Medulla oblongata (tissue), 1 donor: ENCODE results near the gene ENTPD8.

Experiments
- DNase-seq: peaks from one replicate; pipeline ENCODE4 v3.0.0-alpha.2; 2015; ENCODE audit errors: extremely low spot score

ENTPD8 gene, protein sequence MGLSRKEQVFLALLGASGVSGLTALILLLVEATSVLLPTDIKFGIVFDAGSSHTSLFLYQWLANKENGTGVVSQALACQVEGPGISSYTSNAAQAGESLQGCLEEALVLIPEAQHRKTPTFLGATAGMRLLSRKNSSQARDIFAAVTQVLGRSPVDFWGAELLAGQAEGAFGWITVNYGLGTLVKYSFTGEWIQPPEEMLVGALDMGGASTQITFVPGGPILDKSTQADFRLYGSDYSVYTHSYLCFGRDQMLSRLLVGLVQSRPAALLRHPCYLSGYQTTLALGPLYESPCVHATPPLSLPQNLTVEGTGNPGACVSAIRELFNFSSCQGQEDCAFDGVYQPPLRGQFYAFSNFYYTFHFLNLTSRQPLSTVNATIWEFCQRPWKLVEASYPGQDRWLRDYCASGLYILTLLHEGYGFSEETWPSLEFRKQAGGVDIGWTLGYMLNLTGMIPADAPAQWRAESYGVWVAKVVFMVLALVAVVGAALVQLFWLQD

DNA sequence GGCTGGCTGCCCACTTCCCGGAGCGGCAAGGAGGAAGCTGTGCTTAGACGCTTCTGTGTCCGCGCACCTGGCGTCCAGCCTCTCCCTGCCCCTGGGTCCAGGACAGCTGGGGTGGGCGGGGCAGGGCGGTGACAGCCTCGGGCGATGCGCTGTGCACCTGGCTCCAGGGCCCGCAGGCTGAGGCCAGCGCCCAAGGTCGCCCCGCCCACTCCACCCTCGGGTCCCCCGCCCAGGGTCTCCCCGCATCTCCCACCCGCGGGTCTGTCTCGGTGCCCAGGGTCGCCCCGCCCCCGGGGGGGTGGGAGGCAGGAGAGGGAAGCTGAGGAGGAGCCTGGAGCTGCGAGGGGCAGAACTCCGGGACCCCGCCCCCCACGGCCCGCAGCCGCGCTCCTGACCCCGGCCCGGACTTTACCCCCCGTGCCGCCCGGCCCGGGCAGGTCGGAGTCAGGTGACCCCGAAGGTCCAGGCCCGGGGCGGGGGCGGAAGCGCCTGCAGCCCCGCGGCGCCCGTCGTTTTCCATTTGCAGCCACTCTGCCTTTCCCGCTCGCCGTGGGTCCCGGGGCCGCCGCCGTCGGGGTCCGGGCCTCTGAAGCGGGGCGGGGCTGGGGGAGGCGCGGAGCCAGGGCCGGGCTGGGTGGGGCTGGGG, at the start of gene ENTPD8:
TSS of gene ENTPD8 (minus strand) at position 69 of the 646 bp plus-strand sequence. CDS start 3,072 bp downstream, outside the sequence.
- DNase-seq = no peak

DNA sequence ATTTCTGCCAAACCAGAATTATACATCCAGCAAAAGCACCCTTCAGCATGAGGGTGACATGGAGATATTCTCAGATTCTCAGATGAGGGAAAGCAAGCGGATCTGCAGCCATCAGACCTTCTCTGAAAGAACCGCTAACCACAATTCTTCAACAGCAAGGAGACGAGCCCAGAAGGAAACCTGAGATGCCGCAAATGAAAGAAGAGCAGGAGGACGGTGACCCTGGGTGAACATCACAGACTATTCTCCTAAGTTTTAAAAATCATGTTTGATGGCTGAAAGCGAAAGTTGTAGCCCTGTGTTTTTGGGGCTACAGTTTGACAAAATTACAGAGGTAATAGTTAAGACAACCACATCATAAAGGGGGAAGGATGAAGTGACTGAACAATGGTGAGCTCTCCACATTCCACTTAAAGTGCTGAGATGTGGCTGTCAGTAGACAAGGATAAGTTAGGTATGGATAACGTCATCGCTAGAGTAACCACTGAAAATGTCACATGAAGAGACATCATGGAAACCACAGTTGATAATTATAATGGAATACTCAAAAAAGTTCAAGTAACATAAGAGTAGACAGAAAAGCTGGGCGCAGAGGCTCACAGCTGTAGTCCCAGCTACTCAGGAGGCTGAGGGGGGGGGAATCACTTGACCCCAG, 49.5 kb upstream of the ENTPD8 start:
- no peak for DNase-seq

- no peak for DNase-seq
Observed at GRCh38 chr9:137488906-137489305, 47.7 kb upstream of the ENTPD8 start.

DNA sequence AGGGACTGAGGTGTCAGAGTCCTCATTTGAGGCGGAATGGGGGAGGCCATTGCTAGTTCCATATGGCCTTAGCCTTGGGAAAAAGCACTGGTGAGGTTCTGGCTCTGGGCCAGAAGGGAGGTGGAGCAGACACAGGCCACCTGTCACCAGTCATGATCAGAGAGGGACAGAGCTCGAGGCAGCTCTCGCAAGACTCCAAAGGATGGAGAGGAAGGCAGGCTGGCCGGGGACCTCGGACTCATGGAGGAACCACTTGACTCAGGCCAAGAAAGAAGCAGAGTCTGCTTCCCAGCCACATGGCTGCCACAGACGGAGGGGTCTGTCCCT, 47.1 kb upstream of the ENTPD8 start:
- no peak for DNase-seq

- no peak for DNase-seq
Observed at GRCh38 chr9:137487454-137488326, 46.5 kb upstream of the ENTPD8 start.

GRCh38 chr9:137486545-137487453, 45.6 kb upstream of the ENTPD8 start:
- DNase-seq = no peak

DNA sequence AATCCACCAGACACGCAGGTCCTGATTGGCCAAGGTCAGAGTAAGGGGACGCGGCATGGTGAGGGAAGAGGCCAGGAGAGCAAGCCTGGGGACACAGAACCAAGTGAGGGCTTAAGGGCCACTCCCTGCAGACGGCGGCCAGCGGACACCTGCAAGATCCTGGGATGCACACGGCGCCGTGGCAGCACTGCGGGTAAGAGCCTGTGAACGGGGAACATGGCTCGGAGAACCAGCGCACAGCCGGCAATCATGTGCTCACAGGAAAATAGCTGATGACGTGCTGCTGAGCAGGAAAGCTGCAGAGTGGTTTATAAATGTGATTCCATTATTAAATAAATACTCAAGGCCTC, 45.0 kb upstream of the ENTPD8 start:
- DNase-seq = no peak

DNA sequence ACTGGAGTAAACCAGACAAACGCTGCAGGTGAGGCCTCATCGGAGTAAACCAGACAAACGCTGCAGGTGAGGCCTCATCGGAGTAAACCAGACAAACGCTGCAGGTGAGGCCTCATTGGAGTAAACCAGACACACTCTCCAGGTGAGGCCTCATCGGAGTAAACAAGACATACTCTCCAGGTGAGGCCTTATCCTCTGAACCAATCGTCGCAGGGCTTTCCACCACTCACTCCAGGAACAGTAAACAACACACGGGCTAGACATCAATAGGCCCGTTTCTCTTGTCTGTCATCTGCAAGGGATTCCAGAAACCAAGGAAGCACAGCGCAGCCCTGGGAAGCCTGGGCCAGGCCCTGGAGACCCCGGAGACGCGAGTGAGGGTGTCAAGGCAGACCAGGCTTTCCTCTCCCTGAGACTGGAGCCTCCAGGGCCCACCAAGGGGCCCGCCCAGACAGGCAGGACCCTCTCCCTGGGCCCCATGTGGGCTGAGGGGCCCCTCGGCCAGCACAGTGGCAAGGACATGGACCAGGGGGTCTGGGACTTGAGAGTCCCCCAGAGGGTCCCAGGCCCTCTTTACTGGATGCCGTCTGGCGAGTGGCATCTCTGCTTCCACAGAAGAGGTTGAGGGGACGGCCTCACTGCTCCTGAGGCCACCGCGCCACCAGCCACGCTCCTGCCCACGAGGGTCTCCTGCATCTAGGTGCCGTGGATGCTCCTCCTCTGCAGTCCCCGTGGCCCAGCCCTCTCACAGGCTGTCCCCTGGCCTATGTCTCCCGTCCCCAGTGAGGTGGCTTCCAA, 44.4 kb upstream of the ENTPD8 start:
- no peak for DNase-seq

DNA sequence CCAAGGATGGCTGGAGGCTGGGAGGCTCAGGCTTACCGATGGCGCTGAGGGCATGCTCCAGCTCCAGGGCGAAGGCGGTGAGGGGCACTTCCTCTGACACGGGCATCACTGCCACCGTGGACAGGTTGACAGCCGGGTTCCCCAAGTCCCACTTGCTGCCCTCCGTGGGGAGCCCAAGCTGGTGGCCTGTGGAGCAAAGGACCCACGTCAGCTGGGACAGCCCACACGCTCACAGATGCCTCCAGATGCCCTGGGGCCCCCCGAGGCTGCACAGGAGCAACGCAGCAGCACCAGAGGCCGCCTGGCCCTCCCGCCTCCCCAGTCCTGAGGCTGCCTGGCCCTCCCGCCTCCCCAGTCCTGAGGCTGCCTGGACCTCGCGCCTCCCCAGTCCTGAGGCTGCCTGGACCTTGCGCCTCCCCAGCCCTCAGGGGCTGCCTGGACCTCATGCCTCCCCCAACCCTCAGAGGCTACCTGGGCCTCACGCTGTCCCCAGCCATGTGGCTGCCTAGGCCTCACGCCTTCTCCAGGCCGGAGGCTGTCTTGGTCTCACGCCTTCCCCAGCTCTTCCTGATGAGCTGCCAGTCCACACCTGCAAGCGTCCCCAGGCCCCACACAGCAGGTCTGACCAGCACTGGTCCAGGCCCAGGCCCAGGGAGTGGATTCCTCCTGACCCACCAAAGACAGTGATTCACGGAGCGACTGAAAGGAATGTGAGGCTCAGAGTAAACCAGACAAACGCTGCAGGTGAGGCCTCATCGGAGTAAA, 43.6 kb upstream of the ENTPD8 start:
- no peak for DNase-seq

DNA sequence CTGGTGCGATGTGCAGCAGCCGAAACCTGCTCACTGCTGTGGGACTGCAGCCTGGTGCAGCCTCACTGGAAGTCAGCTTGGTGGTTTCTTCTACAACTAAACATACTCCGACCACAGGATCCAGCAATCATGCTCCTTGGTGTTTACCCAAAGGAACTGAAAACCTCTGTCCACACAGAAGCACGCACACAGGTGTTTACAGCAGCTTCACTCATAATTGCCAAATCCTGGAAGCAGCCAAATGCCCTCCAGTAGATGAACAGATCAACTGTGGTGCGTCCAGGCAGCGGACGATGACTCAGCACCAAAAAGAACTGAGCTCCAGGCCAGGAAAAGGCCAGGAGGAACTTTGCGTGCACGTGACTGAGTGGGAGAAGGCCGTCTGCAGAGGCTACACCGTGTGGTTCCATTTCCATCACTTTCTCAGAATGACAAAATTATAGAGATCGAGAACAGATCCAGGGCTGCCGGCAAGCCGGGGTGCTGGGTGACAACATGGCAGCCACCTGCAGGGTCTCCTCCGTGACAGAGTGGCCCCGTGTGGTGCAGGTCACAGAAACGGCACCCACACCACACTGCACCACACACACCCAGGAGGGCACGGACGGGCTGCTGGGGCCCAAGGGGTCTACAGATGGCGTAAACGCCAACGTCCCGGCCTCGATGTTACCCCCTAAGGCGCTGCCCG, 41.1 kb upstream of the ENTPD8 start:
- peak; percentile 68 for DNase-seq

- no peak for DNase-seq
Observed at GRCh38 chr9:137480686-137481683, 39.8 kb upstream of the ENTPD8 start.

- no peak for DNase-seq
Observed at GRCh38 chr9:137479892-137480685, 38.9 kb upstream of the ENTPD8 start.

GRCh38 chr9:137478962-137479861, 38.1 kb upstream of the ENTPD8 start:
- peak; percentile 33 for DNase-seq

GRCh38 chr9:137478613-137478961, 37.4 kb upstream of the ENTPD8 start:
- DNase-seq = no peak

DNA sequence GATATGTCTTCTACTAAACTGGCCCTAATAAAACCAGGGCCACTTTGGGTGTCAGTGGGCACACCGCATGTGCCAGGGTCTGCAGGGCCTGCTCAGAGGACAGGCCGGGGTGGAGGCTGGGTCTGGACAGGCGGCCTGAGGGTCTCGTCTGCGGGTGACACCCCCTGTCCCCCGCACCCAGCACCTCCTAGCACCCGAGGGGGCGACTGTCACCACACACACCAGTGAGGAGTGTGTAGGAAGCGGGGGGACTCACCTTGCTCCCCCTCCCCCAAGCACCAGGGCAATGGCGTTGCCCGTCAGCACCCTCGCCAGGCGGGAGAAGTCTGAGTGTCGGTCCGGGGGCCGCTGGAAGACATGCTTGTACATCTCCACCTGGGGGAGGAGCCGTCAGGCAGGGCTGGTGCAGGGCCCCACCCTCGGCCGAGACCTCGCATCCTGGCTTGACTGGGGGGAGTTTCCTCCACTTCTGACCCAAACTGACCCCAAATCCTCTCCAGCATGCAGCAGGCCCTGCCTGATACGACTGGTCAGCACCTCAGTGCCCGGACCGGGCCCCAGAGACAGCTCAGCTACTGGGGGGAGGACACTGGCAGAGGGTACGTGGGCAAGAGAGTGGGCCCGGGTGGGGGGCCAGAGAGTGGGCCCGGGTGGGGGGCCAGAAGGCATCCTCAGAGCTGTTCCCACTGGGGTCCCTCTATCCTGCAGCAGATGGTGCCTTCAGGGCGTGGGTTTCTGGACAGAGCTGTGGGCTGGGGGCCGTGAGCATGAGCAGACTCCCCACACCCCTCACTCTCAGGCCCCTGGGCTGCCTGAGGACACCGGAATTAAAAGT, 36.8 kb upstream of the ENTPD8 start:
- no peak for DNase-seq
